Breast epithelium (tissue), 4 donors: ENCODE data around the gene MYO3B. TPM values are rescaled to one million over a fixed set of nuclear protein-coding genes. Genes with fewer than 3 reads are reported as not detected.

ENCODE experiments used
- DNase-seq, 2 donors: peaks; one replicate each; pipeline ENCODE4 v3.0.0-alpha.2; 2019; ENCODE audit warnings: low spot score in 2 of 2
- H3K27ac ChIP-seq, 2 donors: fragments of 200-600 bp; sonication (generic) in 1 of 2; one replicate each; pipeline ENCODE4 v1.5.1; 2016 to 2019; ENCODE audit warnings: mild to moderate bottlenecking in 1 of 2
- H3K27me3 ChIP-seq, 2 donors: fragments of 200-600 bp; sonication (generic) in 1 of 2; one replicate each; pipeline versions ENCODE4 v1.5.1 to v1.6.0; 2017 to 2019; ENCODE audit warnings: control low read depth in 1 of 2, mild to moderate bottlenecking in 1 of 2
- H3K36me3 ChIP-seq: fragments of 200-600 bp; one replicate; pipeline ENCODE4 v1.5.1; 2019
- H3K4me1 ChIP-seq, 2 donors: fragments of 200-600 bp; sonication (generic); one replicate each; pipeline ENCODE4 v1.5.1; 2016 to 2019; ENCODE audit warnings: control low read depth in 1 of 2
- H3K4me3 ChIP-seq, 3 donors: fragments of 200-600 bp; sonication (generic); 1 replicate in 2 of 3; 2 replicates in 1 of 3; pipeline ENCODE4 v1.5.1; 2016 to 2019; ENCODE audit warnings: mild to moderate bottlenecking in 3 of 3, moderate library complexity in 2 of 3
- H3K9me3 ChIP-seq, 2 donors: fragments of 200-600 bp; sonication (generic) in 1 of 2; one replicate each; pipeline ENCODE4 v1.5.1; 2016 to 2019; ENCODE audit warnings: control low read depth in 1 of 2
- CTCF ChIP-seq, 3 donors: fragments of 450-650 bp; IDR thresholded peaks; one replicate each; pipeline ENCODE4 v1.5.1; 2016 to 2017; ENCODE audit warnings: antibody characterized with exemption in 3 of 3, mild to moderate bottlenecking in 3 of 3, moderate library complexity in 3 of 3
- POLR2A ChIP-seq: fragments of 450-650 bp; IDR thresholded peaks from one replicate; pipeline ENCODE4 v1.6.1; 2016; ENCODE audit warnings: antibody characterized with exemption, mild to moderate bottlenecking, moderate library complexity
- POLR2AphosphoS5 ChIP-seq, 3 donors: sonication (generic); formaldehyde crosslinking; IDR thresholded peaks; one replicate each; pipeline ENCODE4 v1.6.1; 2017; ENCODE audit warnings: antibody characterized with exemption in 3 of 3
- intact Hi-C: fragments of 100-400 bp; cut with DNase I; formaldehyde crosslinking; loops from one replicate; pipeline ENCODE4 v1.15.1; 2023; ENCODE audit warnings: low total_unique reads
- total RNA-seq, 3 donors: library from RNA; depleted of rRNA; stranded (reverse); fragments of >200 nt; gene quantifications; one replicate each; pipeline ENCODE4 v1.1.0, GENCODE V29; 2016

MYO3B gene
- total RNA-seq, 3 donors from 2014 or later = 0.15 to 0.98 (median 0.16) TPM

DNA sequence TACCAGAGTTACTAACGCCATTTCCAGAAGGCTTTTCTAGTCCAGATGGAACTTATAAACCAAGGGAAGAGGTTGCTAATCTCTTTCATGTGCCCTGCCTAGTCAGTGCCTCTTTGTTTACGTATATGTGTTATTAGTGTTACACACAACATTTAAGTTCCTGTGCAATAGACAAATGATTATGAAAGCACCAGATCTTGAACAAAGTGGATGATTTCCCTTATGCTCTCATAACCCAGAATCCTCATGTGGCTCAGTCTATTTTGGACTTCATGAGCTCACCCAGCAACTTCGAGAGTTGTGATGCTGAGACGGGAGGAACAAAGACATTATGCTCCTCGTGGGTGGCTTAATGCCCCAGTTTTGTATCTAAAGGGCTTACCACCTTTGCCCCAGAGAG, 322.8 kb downstream of the MYO3B start:
- H3K4me3 ChIP-seq = no peak overlapping the region
- no peak for TF ChIP-seq POLR2A
- TF ChIP-seq POLR2AphosphoS5 (IDR thresholded peaks at IDR 0.05) = no peak
- no peak for TF ChIP-seq CTCF (IDR thresholded peaks at IDR 0.05)
- intact Hi-C loops = no loop called here
- no peak for DNase-seq
- no peaks in the 10 kb centered on the region for H3K27me3 ChIP-seq
- H3K36me3 ChIP-seq = no peaks in the 10 kb centered on the region
- no peaks in the 10 kb centered on the region for H3K4me1 ChIP-seq
- peak overlapping the region; percentile 22 to 71 for H3K27ac ChIP-seq
- no peaks in the 10 kb centered on the region for H3K9me3 ChIP-seq

DNA sequence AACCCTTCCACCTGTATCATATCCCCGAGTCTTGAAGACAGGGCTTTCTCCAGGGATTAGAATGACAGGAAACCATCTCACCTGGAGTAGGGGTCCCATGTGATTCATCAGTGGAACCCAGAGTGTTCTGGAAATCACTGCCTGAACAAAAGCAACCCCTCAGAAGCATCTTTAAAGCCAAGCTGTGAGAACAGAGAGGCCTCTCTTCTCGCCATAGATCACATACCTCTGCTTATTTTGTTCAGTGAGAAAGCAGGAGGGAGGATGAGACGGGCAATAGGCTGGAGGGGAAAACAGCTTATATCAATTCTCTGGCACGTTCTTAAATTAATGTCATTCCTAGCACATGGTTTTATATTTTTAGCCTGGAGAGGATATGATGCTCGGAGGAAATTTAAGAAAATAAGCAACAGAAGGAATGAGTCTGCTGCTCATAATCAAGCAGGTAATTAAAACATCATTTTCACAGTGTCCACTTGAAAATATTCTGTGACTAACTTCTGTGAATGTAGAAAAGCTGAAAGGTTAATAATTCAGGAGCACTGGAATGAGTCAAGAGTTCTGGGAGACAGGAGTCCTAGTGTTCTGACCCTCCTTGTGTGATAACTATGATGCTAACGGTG, 323.6 kb downstream of the MYO3B start:
- Histone ChIP-seq H3K27ac (peak overlapping the region; percentile 22 to 71), H3K36me3 (no peaks in the 10 kb centered on the region), H3K4me1 (no peaks in the 10 kb centered on the region), H3K27me3 (no peaks in the 10 kb centered on the region), H3K9me3 (no peaks in the 10 kb centered on the region), H3K4me3 (no peak overlapping the region)
- DNase-seq = no peak
- intact Hi-C loops = loop anchor here (2.0 kb wide), 1 partner anchor 45 kb away; no protein-coding TSS in a partner anchor
- TF ChIP-seq POLR2A = no peak
- no peak for TF ChIP-seq POLR2AphosphoS5 (IDR thresholded peaks at IDR 0.05)
- no peak for TF ChIP-seq CTCF (IDR thresholded peaks at IDR 0.05)

GRCh38 chr2:170502361-170503130, 324.6 kb downstream of the MYO3B start:
- H3K4me3 ChIP-seq = no peak overlapping the region
- no peaks in the 10 kb centered on the region for H3K27me3 ChIP-seq
- H3K36me3 ChIP-seq = no peaks in the 10 kb centered on the region
- H3K27ac ChIP-seq = peak overlapping the region in 1 of 2 donors; percentile 71
- H3K9me3 ChIP-seq = no peaks in the 10 kb centered on the region
- no peaks in the 10 kb centered on the region for H3K4me1 ChIP-seq
- intact Hi-C loops = loop anchor here (2.0 kb wide), 1 partner anchor 46 kb away; no protein-coding TSS in a partner anchor
- TF ChIP-seq POLR2AphosphoS5 (IDR thresholded peaks at IDR 0.05) = no peak
- TF ChIP-seq CTCF (IDR thresholded peaks at IDR 0.05) = no peak
- TF ChIP-seq POLR2A = no peak
- DNase-seq = no peak

DNA sequence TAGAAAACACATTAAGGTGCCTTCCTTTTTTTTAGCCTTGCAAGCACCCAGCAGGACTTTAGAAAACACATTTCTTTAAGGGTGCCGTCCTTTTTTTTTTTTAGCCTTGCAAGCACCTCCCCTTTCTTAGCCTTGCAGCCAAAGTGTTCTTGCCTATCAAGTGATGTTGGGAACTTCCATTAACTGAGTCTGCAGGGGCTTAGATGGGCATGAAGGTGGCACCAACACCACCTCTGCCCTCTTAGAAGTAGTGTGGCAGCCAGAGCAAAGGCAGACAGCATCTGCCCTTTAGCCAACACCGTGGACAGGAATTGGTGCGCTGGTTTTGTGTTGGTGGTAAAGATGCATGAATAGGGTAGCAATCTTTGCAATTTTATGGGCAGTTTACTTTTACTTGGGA, 325.6 kb downstream of the MYO3B start:
- Histone ChIP-seq H3K27me3 (no peaks in the 10 kb centered on the region), H3K9me3 (no peaks in the 10 kb centered on the region), H3K27ac (no peak overlapping the region), H3K4me1 (no peaks in the 10 kb centered on the region), H3K4me3 (no peak overlapping the region), H3K36me3 (no peaks in the 10 kb centered on the region)
- DNase-seq = no peak
- no peak for TF ChIP-seq CTCF (IDR thresholded peaks at IDR 0.05)
- no peak for TF ChIP-seq POLR2AphosphoS5 (IDR thresholded peaks at IDR 0.05)
- TF ChIP-seq POLR2A = no peak
- intact Hi-C loops = loop anchor here (2.0 kb wide), 1 partner anchor 47 kb away; no protein-coding TSS in a partner anchor
